Measurements from ENCODE around the gene DNASE1L3.

The DNASE1L3 gene

GRCh38 chr3:58251631-58252035, 40.9 kb upstream of the DNASE1L3 start:
- no peak overlapping the region for H3K9ac ChIP-seq (ENCODE audit: low read length)
- no peaks in the 10 kb centered on the region for H4K20me1 ChIP-seq (ENCODE audit: low read depth, low read length)
- H3K4me3 ChIP-seq (ENCODE audit: insufficient read depth, low read length, poor library complexity, severe bottlenecking), result no peak overlapping the region
- no peak overlapping the region for H3K4me2 ChIP-seq (ENCODE audit: low read depth, low read length, poor library complexity, severe bottlenecking)
- no peaks in the 10 kb centered on the region for H3K9me2 ChIP-seq (replicated peaks; ENCODE audit: insufficient read depth, low read length)
- no peaks in the 10 kb centered on the region for H3K9me3 ChIP-seq (ENCODE audit: insufficient read depth, low read length)
- H3K36me3 ChIP-seq (ENCODE audit: low read length), result no peaks in the 10 kb centered on the region
- no peaks in the 10 kb centered on the region for H3F3A ChIP-seq (ENCODE audit: insufficient read depth)
- 0 out of 2 replicates have a peak, but pooled peaks cover 6% of the 10 kb centered on the region for H3K79me2 ChIP-seq (ENCODE audit: insufficient read depth, low read length)
- no peak for TF ChIP-seq EZH2phosphoT487 (conservative IDR thresholded peaks at IDR 0.05; ENCODE audit: low read length)
- TF ChIP-seq, protein P1, sequence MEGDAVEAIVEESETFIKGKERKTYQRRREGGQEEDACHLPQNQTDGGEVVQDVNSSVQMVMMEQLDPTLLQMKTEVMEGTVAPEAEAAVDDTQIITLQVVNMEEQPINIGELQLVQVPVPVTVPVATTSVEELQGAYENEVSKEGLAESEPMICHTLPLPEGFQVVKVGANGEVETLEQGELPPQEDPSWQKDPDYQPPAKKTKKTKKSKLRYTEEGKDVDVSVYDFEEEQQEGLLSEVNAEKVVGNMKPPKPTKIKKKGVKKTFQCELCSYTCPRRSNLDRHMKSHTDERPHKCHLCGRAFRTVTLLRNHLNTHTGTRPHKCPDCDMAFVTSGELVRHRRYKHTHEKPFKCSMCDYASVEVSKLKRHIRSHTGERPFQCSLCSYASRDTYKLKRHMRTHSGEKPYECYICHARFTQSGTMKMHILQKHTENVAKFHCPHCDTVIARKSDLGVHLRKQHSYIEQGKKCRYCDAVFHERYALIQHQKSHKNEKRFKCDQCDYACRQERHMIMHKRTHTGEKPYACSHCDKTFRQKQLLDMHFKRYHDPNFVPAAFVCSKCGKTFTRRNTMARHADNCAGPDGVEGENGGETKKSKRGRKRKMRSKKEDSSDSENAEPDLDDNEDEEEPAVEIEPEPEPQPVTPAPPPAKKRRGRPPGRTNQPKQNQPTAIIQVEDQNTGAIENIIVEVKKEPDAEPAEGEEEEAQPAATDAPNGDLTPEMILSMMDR (IDR thresholded peaks at IDR 0.05; ENCODE audit: insufficient read depth, low read length, poor library complexity, severe bottlenecking), result no peak
- no peaks in the 10 kb centered on the region for H3K27me3 ChIP-seq (ENCODE audit: low read length)
- no peak overlapping the region for H2AFZ ChIP-seq (ENCODE audit: low read depth, low read length, severe bottlenecking)
- H3K27ac ChIP-seq (ENCODE audit: low read depth, low read length), result no peak overlapping the region

GRCh38 chr3:58250093-58250707, 39.4 kb upstream of the DNASE1L3 start:
- no peaks in the 10 kb centered on the region for H3K9me2 ChIP-seq (replicated peaks; ENCODE audit: insufficient read depth, low read length)
- H3K4me3 ChIP-seq (ENCODE audit: insufficient read depth, low read length, poor library complexity, severe bottlenecking), result no peak overlapping the region
- no peaks in the 10 kb centered on the region for H3F3A ChIP-seq (ENCODE audit: insufficient read depth)
- H3K9me3 ChIP-seq (ENCODE audit: insufficient read depth, low read length), result no peaks in the 10 kb centered on the region
- no peak overlapping the region for H3K9ac ChIP-seq (ENCODE audit: low read length)
- no peaks in the 10 kb centered on the region for H3K36me3 ChIP-seq (ENCODE audit: low read length)
- no peak overlapping the region for H3K4me2 ChIP-seq (ENCODE audit: low read depth, low read length, poor library complexity, severe bottlenecking)
- peaks cover 14% of the 10 kb centered on the region; the same call in 1 of the 2 replicates for H3K79me2 ChIP-seq (ENCODE audit: insufficient read depth, low read length)
- H2AFZ ChIP-seq (ENCODE audit: low read depth, low read length, severe bottlenecking), result no peak overlapping the region
- TF ChIP-seq, protein P1 (IDR thresholded peaks at IDR 0.05; ENCODE audit: insufficient read depth, low read length, poor library complexity, severe bottlenecking), result no peak
- TF ChIP-seq EZH2phosphoT487 (conservative IDR thresholded peaks at IDR 0.05; ENCODE audit: low read length), result no peak
- no peaks in the 10 kb centered on the region for H3K27me3 ChIP-seq (ENCODE audit: low read length)
- no peaks in the 10 kb centered on the region for H4K20me1 ChIP-seq (ENCODE audit: low read depth, low read length)
- H3K27ac ChIP-seq (ENCODE audit: low read depth, low read length), result no peak overlapping the region

DNA sequence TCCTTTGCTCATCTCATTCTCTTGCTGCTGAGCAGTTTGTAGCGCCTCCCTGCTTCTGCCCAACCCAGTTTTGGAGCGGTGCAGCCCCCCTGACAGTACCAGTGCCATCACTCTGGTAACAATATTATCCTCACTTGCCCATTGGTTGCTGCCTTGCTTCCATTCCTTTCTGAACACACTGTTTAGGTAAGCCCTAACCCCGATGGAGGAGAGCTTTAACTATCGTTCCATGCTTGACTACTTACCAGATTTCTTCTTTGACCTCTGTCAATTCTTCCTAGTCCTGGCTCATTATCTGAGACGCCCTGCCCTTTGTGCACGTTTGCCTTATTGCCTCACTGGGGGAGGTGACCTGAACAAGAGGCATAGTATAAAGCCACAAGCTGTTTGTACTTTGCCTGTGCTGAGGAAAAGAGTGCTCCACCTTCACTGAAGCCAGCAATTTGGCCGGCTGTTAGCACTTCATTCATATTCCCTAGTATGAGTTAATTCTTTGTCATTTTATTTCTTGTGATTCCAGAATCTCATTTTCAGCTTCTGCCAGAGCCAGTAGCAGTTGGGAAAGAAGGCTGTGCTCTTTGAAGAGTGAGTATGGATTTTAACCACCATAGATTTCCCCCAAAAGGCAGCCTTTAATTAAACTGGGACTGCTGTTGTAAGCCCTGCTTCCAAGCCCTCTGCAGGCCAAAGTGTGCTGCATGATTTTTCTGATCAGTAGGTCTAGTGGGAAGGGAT, 38.8 kb upstream of the DNASE1L3 start:
- Histone ChIP-seq H3K4me3 (ENCODE audit: insufficient read depth, low read length, poor library complexity, severe bottlenecking) (no peak overlapping the region), H3K9me3 (ENCODE audit: insufficient read depth, low read length) (no peaks in the 10 kb centered on the region), H2AFZ (ENCODE audit: low read depth, low read length, severe bottlenecking) (no peak overlapping the region), H3F3A (ENCODE audit: insufficient read depth) (no peaks in the 10 kb centered on the region), H3K27me3 (ENCODE audit: low read length) (no peaks in the 10 kb centered on the region), H3K4me2 (ENCODE audit: low read depth, low read length, poor library complexity, severe bottlenecking) (no peak overlapping the region), H3K9ac (ENCODE audit: low read length) (no peak overlapping the region), H4K20me1 (ENCODE audit: low read depth, low read length) (no peaks in the 10 kb centered on the region), H3K27ac (ENCODE audit: low read depth, low read length) (no peak overlapping the region), H3K36me3 (ENCODE audit: low read length) (no peaks in the 10 kb centered on the region), H3K9me2 (replicated peaks; ENCODE audit: insufficient read depth, low read length) (no peaks in the 10 kb centered on the region), H3K79me2 (ENCODE audit: insufficient read depth, low read length) (peaks cover 14% of the 10 kb centered on the region; the same call in 1 of the 2 replicates)
- no peak for TF ChIP-seq EZH2phosphoT487 (conservative IDR thresholded peaks at IDR 0.05; ENCODE audit: low read length)
- TF ChIP-seq, protein P1 (IDR thresholded peaks at IDR 0.05; ENCODE audit: insufficient read depth, low read length, poor library complexity, severe bottlenecking), result no peak
